Neural progenitor cell (in vitro differentiated cells): ENCODE results near the gene PKD1L1. TPM values are rescaled to one million over a fixed set of nuclear protein-coding genes. Genes with fewer than 3 reads are reported as not detected.

ENCODE experiments used
- DNase-seq: peaks from one replicate; pipeline ENCODE4 v3.0.0-alpha.2; 2016; ENCODE audit warnings: low spot score
- H2AFZ ChIP-seq: fragments of 200-600 bp; sonication (generic); replicated peaks from 2 replicates; pipeline ENCODE4 v1.6.1; 2016; ENCODE audit warnings: antibody characterized with exemption
- H3F3A ChIP-seq: fragments of 200-600 bp; sonication (generic); 2 replicates; pipeline ENCODE4 v1.6.1; 2016; ENCODE audit warnings: antibody characterized with exemption, low read depth
- H3K27ac ChIP-seq: fragments of 200-600 bp; sonication (generic); 2 replicates; pipeline ENCODE4 v1.5.1; 2016; ENCODE audit warnings: mild to moderate bottlenecking
- H3K27me3 ChIP-seq: fragments of 200-600 bp; sonication (generic); 2 replicates; pipeline ENCODE4 v1.6.1; 2016; ENCODE audit warnings: mild to moderate bottlenecking, moderate library complexity
- H3K36me3 ChIP-seq: fragments of 200-600 bp; sonication (generic); 2 replicates; pipeline ENCODE4 v1.5.1; 2016
- H3K4me1 ChIP-seq: fragments of 200-600 bp; sonication (generic); 2 replicates; pipeline ENCODE4 v1.6.1; 2016; ENCODE audit warnings: mixed run types
- H3K4me2 ChIP-seq: fragments of 200-600 bp; sonication (generic); 2 replicates; pipeline ENCODE4 v1.6.1; 2016
- H3K4me3 ChIP-seq: fragments of 200-600 bp; sonication (generic); 2 replicates; pipeline ENCODE4 v1.5.1; 2016
- H3K79me2 ChIP-seq: fragments of 200-600 bp; sonication (generic); 2 replicates; pipeline ENCODE4 v1.6.1; 2016; ENCODE audit warnings: low read depth
- H3K9ac ChIP-seq: fragments of 200-600 bp; sonication (generic); 2 replicates; pipeline ENCODE4 v1.6.1; 2016
- H3K9me3 ChIP-seq: fragments of 200-600 bp; sonication (generic); 2 replicates; pipeline ENCODE4 v1.5.1; 2016; ENCODE audit warnings: low read depth
- H4K20me1 ChIP-seq: fragments of 200-600 bp; sonication (generic); 2 replicates; pipeline ENCODE4 v1.6.1; 2016; ENCODE audit warnings: low read depth
- H3K27ac Mint-ChIP-seq: 3 replicates; pipeline ENCODE4 v1.8.0; 2021; ENCODE audit warnings: mixed read lengths
- H3K27me3 Mint-ChIP-seq: 2 replicates; pipeline ENCODE4 v1.8.0; 2022; ENCODE audit warnings: low read depth, mild to moderate bottlenecking, inconsistent platforms, moderate library complexity, mixed read lengths; ENCODE audit not compliant: insufficient read depth
- H3K36me3 Mint-ChIP-seq: 3 replicates; pipeline ENCODE4 v1.8.0; 2021; ENCODE audit warnings: mixed read lengths
- H3K4me1 Mint-ChIP-seq: 3 replicates; pipeline ENCODE4 v1.8.0; 2021; ENCODE audit warnings: mixed read lengths
- H3K4me3 Mint-ChIP-seq: 3 replicates; pipeline ENCODE4 v1.8.0; 2021; ENCODE audit warnings: mild to moderate bottlenecking, moderate library complexity, mixed read lengths
- H3K9me3 Mint-ChIP-seq: 3 replicates; pipeline ENCODE4 v1.8.0; 2020; ENCODE audit warnings: mixed read lengths
- EZH2 ChIP-seq: fragments of 200-600 bp; sonication (generic); IDR thresholded peaks from 2 replicates; pipeline ENCODE4 v1.6.1; 2017; ENCODE audit warnings: antibody characterized with exemption, mild to moderate bottlenecking, moderate library complexity
- EZH2phosphoT487 ChIP-seq: fragments of 200-600 bp; sonication (generic); IDR thresholded peaks from 2 replicates; pipeline ENCODE4 v1.6.1; 2017; ENCODE audit warnings: antibody characterized with exemption
- total RNA-seq: library from RNA; depleted of rRNA; stranded (reverse); fragments of >200 nt; gene quantifications from 2 replicates; pipeline ENCODE4 v1.2.3, GENCODE V29; 2015; ENCODE audit warnings: low replicate concordance
- TF ChIP-seq, protein P1 (sequence below): fragments of 200-600 bp; sonication (generic); IDR thresholded peaks from 2 replicates; pipeline ENCODE4 v1.5.1; 2017; ENCODE audit warnings: antibody characterized with exemption, mild to moderate bottlenecking

PKD1L1 gene
- total RNA-seq, 1 donor from 2014 or later, result 0.07 TPM

DNA sequence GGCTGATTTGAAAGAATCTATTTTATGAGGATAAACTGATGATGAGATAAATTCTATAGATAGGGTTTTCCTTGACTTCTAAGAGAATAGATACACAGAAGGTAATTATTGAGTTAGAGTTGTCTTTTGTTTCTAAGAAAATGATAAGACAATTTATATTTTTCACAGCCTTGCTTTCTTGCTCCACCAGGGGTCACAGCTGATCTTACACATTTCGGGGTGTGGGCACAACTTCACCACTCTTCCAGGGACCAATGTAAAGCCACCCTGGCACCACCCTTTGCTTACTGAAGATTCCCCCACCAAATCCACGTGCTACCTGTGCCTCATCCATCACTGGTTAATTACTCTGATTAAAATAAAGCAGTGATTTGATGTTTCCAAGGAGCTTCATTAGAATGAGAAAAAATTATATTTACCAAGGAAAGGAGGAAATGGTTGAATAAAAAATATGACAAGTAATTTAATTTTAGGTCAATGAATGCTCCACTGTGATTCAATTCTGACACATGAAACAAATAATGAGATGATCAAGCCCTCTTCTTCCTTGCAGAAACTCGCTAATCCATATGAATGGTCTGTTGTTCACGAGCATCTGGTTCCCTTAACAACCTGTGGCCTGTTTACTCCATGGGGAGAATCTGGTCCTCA lies 189.1 kb downstream of the PKD1L1 start:
- TF ChIP-seq EZH2, result no peak
- Histone ChIP-seq H3K36me3 (no peaks in the 10 kb centered on the region), H3K4me3 (no peak overlapping the region), H3K4me1 (peaks cover 8% of the 10 kb centered on the region), H3K79me2 (no peaks in the 10 kb centered on the region), H3F3A (peaks cover 10% of the 10 kb centered on the region), H3K27ac (no peak overlapping the region), H4K20me1 (no peaks in the 10 kb centered on the region), H2AFZ (no peak overlapping the region), H3K9me3 (no peaks in the 10 kb centered on the region), H3K4me2 (no peak overlapping the region), H3K9ac (no peak overlapping the region), H3K27me3 (no peaks in the 10 kb centered on the region)
- no peak for DNase-seq
- Mint-ChIP-seq H3K4me3 (no peak overlapping the region), H3K36me3 (no peaks in the 10 kb centered on the region), H3K27ac (no peak overlapping the region), H3K4me1 (peaks cover 13% of the 10 kb centered on the region), H3K9me3 (no peaks in the 10 kb centered on the region), H3K27me3 (peaks cover 2% of the 10 kb centered on the region)

DNA sequence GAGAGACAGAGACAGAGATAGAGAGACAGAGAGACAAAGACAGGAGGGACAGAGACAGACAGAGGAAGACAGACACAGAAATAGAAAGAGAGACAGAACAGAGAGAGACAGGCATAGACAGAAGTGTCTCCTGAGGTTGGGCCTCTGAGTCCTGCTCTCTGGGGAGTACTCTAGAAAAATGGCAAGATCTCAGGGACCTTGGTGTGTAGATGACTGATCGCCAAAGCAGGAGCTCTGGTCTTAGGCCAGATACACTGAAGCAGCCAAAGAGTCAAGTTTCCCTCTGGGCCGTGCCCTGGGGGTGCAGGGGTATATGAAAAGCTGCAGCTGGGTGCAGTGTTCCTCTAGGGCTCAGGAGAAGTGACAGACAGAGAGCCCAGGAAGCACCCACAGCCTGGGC lies 189.7 kb downstream of the PKD1L1 start:
- no peak overlapping the region for H3K27ac ChIP-seq
- no peaks in the 10 kb centered on the region for H3K79me2 ChIP-seq
- Mint-ChIP-seq H3K4me1 (peaks cover 11% of the 10 kb centered on the region), H3K27ac (no peak overlapping the region), H3K9me3 (no peaks in the 10 kb centered on the region), H3K36me3 (no peaks in the 10 kb centered on the region), H3K4me3 (no peak overlapping the region), H3K27me3 (peaks cover 2% of the 10 kb centered on the region)
- H3F3A ChIP-seq, result peaks cover 7% of the 10 kb centered on the region
- H3K9ac ChIP-seq, result no peak overlapping the region
- H3K9me3 ChIP-seq, result no peaks in the 10 kb centered on the region
- DNase-seq, result no peak
- TF ChIP-seq EZH2phosphoT487, result no peak
- TF ChIP-seq EZH2, result no peak
- TF ChIP-seq, protein P1, sequence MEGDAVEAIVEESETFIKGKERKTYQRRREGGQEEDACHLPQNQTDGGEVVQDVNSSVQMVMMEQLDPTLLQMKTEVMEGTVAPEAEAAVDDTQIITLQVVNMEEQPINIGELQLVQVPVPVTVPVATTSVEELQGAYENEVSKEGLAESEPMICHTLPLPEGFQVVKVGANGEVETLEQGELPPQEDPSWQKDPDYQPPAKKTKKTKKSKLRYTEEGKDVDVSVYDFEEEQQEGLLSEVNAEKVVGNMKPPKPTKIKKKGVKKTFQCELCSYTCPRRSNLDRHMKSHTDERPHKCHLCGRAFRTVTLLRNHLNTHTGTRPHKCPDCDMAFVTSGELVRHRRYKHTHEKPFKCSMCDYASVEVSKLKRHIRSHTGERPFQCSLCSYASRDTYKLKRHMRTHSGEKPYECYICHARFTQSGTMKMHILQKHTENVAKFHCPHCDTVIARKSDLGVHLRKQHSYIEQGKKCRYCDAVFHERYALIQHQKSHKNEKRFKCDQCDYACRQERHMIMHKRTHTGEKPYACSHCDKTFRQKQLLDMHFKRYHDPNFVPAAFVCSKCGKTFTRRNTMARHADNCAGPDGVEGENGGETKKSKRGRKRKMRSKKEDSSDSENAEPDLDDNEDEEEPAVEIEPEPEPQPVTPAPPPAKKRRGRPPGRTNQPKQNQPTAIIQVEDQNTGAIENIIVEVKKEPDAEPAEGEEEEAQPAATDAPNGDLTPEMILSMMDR, result no peak
- peaks cover 7% of the 10 kb centered on the region for H3K4me1 ChIP-seq
- H3K4me3 ChIP-seq, result no peak overlapping the region
- no peak overlapping the region for H3K4me2 ChIP-seq
- H4K20me1 ChIP-seq, result no peaks in the 10 kb centered on the region
- H3K27me3 ChIP-seq, result no peaks in the 10 kb centered on the region
- no peak overlapping the region for H2AFZ ChIP-seq
- H3K36me3 ChIP-seq, result no peaks in the 10 kb centered on the region

DNA sequence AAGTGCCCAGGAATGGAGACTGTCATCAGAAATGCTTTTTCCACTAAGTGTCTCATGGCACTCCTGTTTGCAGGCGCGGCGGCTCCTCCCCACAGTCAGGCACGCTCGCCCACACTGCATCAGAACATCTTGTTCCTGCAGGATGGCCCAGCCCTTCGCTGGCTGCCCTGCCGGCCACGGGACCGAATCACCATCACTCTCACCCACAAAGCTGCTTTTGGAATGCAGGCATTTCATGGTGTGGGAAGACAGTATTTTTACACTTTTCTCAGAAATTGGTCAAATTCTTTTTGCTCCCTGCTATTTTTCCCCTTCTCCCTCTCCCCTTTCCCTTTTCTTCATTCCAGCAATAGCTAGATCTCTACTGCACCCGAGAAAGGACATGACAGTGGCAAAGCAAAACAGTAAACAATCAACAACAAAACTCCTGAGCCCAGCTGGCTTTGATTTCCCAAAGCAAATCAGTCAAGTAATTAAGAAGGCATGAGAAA lies 190.3 kb downstream of the PKD1L1 start:
- Histone ChIP-seq H2AFZ (no peak overlapping the region), H3K4me2 (no peak overlapping the region)
- H3K27ac Mint-ChIP-seq, result no peak overlapping the region

More for the DNA sequence above, 190.3 kb downstream of the PKD1L1 start:
- no peaks in the 10 kb centered on the region for H3K27me3 ChIP-seq
- H3K9ac ChIP-seq, result no peak overlapping the region
- peaks cover 2% of the 10 kb centered on the region for H3K27me3 Mint-ChIP-seq
- H3K4me1 ChIP-seq, result peaks cover 1% of the 10 kb centered on the region
- peaks cover 3% of the 10 kb centered on the region for H3K9me3 Mint-ChIP-seq
- peaks cover 5% of the 10 kb centered on the region for H3K4me1 Mint-ChIP-seq
- H3K9me3 ChIP-seq, result no peaks in the 10 kb centered on the region
- no peak overlapping the region for H3K27ac ChIP-seq
- no peaks in the 10 kb centered on the region for H4K20me1 ChIP-seq
- peaks cover 1% of the 10 kb centered on the region for H3F3A ChIP-seq
- DNase-seq, result no peak
- no peak overlapping the region for H3K4me3 Mint-ChIP-seq
- TF ChIP-seq EZH2phosphoT487 (no peak), EZH2 (no peak)
- TF ChIP-seq, protein P1, result no peak
- H3K36me3 Mint-ChIP-seq, result no peaks in the 10 kb centered on the region
- H3K79me2 ChIP-seq, result no peaks in the 10 kb centered on the region
- H3K36me3 ChIP-seq, result no peaks in the 10 kb centered on the region
- no peak overlapping the region for H3K4me3 ChIP-seq
